Measurements from ENCODE around the gene FRMPD4.

The FRMPD4 gene

DNA sequence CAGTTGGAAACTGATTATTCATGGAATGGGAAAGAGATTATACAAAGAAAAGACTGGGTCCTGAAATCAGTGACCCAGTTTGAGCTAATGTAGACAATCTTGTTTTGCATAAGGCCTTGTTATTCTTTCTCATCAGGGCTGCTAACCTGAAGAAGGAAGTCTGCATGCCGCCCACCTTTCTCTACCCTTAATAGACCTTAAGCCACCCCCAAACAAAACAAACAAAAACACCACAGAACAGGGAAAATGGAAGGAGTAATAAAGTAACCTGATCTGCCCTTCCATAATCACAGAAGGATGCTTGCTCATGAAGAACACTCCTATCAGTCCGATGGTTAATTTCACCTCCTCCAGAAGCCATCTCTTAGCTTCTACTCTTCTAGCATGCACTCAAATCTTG, 288.1 kb downstream of the FRMPD4 start:
- DNase-seq (ENCODE audit: low spot score), result no peak
- TF ChIP-seq, protein P1, sequence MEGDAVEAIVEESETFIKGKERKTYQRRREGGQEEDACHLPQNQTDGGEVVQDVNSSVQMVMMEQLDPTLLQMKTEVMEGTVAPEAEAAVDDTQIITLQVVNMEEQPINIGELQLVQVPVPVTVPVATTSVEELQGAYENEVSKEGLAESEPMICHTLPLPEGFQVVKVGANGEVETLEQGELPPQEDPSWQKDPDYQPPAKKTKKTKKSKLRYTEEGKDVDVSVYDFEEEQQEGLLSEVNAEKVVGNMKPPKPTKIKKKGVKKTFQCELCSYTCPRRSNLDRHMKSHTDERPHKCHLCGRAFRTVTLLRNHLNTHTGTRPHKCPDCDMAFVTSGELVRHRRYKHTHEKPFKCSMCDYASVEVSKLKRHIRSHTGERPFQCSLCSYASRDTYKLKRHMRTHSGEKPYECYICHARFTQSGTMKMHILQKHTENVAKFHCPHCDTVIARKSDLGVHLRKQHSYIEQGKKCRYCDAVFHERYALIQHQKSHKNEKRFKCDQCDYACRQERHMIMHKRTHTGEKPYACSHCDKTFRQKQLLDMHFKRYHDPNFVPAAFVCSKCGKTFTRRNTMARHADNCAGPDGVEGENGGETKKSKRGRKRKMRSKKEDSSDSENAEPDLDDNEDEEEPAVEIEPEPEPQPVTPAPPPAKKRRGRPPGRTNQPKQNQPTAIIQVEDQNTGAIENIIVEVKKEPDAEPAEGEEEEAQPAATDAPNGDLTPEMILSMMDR (IDR thresholded peaks at IDR 0.05; ENCODE audit: borderline replicate concordance, control extremely low read depth, extremely low read depth, insufficient read depth, missing control alignments), result no peak
- in situ Hi-C loops (cut with MboI; ENCODE audit: low sequenced_read_pairs, unreplicated experiment), result no loop called here

DNA sequence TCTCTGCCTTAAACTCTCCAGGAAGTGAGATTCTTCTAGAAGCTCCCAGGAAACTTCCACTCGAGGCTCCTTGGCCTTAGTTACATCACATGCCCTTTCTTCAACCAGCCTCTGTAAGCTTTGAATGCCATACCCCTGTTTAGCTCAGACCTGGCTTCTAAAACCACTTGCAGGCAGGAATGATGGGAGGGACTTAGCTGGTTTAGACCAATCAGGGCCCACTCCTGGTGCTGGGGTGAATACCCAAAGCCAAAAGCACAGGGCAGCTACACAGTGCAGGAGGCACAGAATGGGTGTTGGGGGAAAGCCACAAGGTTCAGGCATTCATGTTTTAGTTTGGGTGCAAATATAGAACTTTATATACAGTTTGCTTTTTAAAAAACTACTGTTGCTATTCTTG, 296.2 kb downstream of the FRMPD4 start:
- TF ChIP-seq, protein P1 (IDR thresholded peaks at IDR 0.05; ENCODE audit: borderline replicate concordance, control extremely low read depth, extremely low read depth, insufficient read depth, missing control alignments), result no peak
- no peak for DNase-seq (ENCODE audit: low spot score)
- in situ Hi-C loops (cut with MboI; ENCODE audit: low sequenced_read_pairs, unreplicated experiment), result no loop called here

- in situ Hi-C loops (cut with MboI; ENCODE audit: low sequenced_read_pairs, unreplicated experiment), result no loop called here
- TF ChIP-seq, protein P1 (IDR thresholded peaks at IDR 0.05; ENCODE audit: borderline replicate concordance, control extremely low read depth, extremely low read depth, insufficient read depth, missing control alignments), result no peak
- no peak for DNase-seq (ENCODE audit: low spot score)
Observed at GRCh38 chrX:12439416-12439815, 301.1 kb downstream of the FRMPD4 start.

- TF ChIP-seq, protein P1 (IDR thresholded peaks at IDR 0.05; ENCODE audit: borderline replicate concordance, control extremely low read depth, extremely low read depth, insufficient read depth, missing control alignments), result no peak
- in situ Hi-C loops (cut with MboI; ENCODE audit: low sequenced_read_pairs, unreplicated experiment), result no loop called here
- no peak for DNase-seq (ENCODE audit: low spot score)
Observed at GRCh38 chrX:12440246-12440645, 302.0 kb downstream of the FRMPD4 start.

DNA sequence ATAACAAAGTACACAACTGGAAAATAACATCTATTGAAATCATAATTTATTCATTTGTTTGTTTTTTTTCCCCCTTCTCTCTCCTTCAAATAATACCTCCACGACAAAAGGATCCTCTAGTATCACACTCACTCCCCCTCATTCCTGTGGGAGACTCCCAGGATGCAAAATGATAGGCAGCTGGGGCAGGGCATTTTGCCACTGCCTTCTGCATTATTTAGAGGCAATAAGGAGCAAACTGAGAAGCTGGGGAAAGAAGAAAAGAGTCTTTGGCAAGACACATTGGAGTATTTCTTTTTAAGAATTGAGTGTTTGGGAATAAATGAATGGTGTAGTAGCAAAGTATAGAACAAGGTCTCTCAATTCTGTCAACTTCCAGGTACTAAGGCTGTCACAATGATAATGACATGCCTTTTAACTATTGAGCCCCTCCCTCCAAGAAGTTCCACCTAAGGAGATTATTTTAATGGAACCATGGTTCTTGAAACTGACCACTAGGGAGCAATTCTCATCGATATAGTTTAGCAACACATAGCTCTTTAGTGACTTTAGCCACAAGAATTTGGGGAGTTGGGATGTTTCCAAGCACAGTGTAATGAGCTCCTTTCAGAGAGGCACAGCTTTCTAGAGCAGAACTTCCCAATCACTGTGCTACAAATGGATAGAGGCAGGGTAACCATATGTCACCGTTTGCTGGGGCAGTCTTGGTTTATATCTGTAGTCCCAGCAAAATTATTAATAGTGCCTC, 303.3 kb downstream of the FRMPD4 start:
- DNase-seq (ENCODE audit: low spot score), result no peak
- TF ChIP-seq, protein P1 (IDR thresholded peaks at IDR 0.05; ENCODE audit: borderline replicate concordance, control extremely low read depth, extremely low read depth, insufficient read depth, missing control alignments), result no peak
- in situ Hi-C loops (cut with MboI; ENCODE audit: low sequenced_read_pairs, unreplicated experiment), result no loop called here

DNA sequence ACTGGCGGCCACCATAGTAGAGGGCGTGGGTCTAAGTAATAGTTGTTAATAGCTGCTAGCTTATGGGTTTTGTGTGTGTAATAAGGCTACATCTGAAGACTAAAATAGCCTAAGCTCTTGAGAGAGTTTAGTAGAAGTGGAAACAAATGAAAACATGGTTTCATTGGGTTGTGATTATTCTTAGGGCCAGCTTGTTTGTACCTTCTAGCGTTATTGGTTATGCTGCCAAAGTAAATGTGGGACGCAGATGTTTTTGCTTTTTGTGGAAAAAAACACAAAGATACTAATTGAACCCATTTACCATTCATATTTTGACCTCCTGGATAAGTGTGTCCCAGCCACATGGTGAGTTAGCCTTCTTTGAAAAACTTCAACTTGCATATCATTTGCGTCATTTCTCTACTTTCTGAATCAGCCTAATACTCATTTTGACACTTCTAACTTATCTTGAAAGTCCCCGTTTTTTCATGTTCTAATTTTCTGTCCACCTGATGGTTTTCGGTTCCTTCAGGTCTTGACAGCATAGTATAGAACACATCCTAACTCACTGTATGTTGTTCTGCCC, 305.3 kb downstream of the FRMPD4 start:
- TF ChIP-seq, protein P1 (IDR thresholded peaks at IDR 0.05; ENCODE audit: borderline replicate concordance, control extremely low read depth, extremely low read depth, insufficient read depth, missing control alignments), result no peak
- in situ Hi-C loops (cut with MboI; ENCODE audit: low sequenced_read_pairs, unreplicated experiment), result no loop called here
- peak; percentile 24 for DNase-seq (ENCODE audit: low spot score)
